B cell (primary cell): ENCODE results near the gene GABPB2. TPM values are rescaled to one million over a fixed set of nuclear protein-coding genes. Genes with fewer than 3 reads are reported as not detected.
A peak's percentile ranks its signal among the peaks of the same experiment; 100 is the strongest.

Experiments
- ATAC-seq: fragments of 200-7000 bp; cut with Tn5 transposase; one replicate; pipeline ENCODE4 v1.10.0; 2021; ENCODE audit warnings: low read depth, mild to moderate bottlenecking, moderate number of reproducible peaks, moderate library complexity
- CTCF ChIA-PET: fragments of 350-600 bp; sonication (Branson Sonifier 250); formaldehyde crosslinking; loops from one replicate; lab custom pipeline; 2021; ENCODE audit warnings: antibody characterized with exemption, inconsistent platforms; lab: Charles Lee
- POLR2A ChIA-PET: fragments of 350-600 bp; sonication (Branson Sonifier 250); formaldehyde crosslinking; loops from one replicate; lab custom pipeline; 2021; ENCODE audit warnings: antibody characterized with exemption; lab: Charles Lee
- DNase-seq: peaks from one replicate; pipeline ENCODE4 v3.0.0; 2013
- H2AFZ ChIP-seq: 2 replicates; pipeline ENCODE4 v1.6.1; 2012; ENCODE audit warnings: mild to moderate bottlenecking, low read depth, low read length; ENCODE audit not compliant: insufficient read depth, poor library complexity, severe bottlenecking
- H3K27ac ChIP-seq, 2 donors: 1 replicate in 1 of 2; 2 replicates in 1 of 2; pipeline ENCODE4 v1.5.1; 2012 to 2013; ENCODE audit warnings: low read length in 2 of 2, mild to moderate bottlenecking in 2 of 2, moderate library complexity in 1 of 2
- H3K27me3 ChIP-seq, 4 experiments: fragments of 200-600 bp in 1 of 4; sonication (generic) in 1 of 4; replicated peaks in 1 of 4; 1 replicate in 2 of 4; 2 replicates in 2 of 4; pipeline versions ENCODE4 v1.6.1 to v1.7.0; 2013 to 2016; ENCODE audit warnings: low read length in 3 of 4, mild to moderate bottlenecking in 2 of 4, mixed read lengths in 1 of 4, moderate library complexity in 1 of 4; ENCODE audit not compliant: insufficient read depth in 4 of 4, control insufficient read depth in 3 of 4; ENCODE audit errors: control extremely low read depth in 1 of 4
- H3K36me3 ChIP-seq, 2 experiments: replicated peaks in 1 of 2; 1 replicate in 1 of 2; 2 replicates in 1 of 2; pipeline versions ENCODE4 v1.6.1 to v1.7.1; 2013; ENCODE audit warnings: low read length in 1 of 2; ENCODE audit not compliant: insufficient read depth in 2 of 2, control insufficient read depth in 1 of 2; ENCODE audit errors: control extremely low read depth in 1 of 2, extremely low read depth in 1 of 2
- H3K4me1 ChIP-seq, 2 donors: fragments of 200-600 bp in 1 of 2; sonication (generic) in 1 of 2; 1 replicate in 1 of 2; 2 replicates in 1 of 2; pipeline versions ENCODE4 v1.5.1 to v1.6.1; 2013 to 2017; ENCODE audit warnings: low read length in 2 of 2; ENCODE audit not compliant: control insufficient read depth in 2 of 2, insufficient read depth in 2 of 2
- H3K4me2 ChIP-seq: replicated peaks from 2 replicates; pipeline ENCODE3; 2012; ENCODE audit warnings: mild to moderate bottlenecking, low read depth, low read length; ENCODE audit not compliant: poor library complexity, severe bottlenecking
- H3K4me3 ChIP-seq, 5 experiments: fragments of 200-600 bp in 1 of 5; sonication (generic) in 1 of 5; 1 replicate in 3 of 5; 2 replicates in 2 of 5; pipeline versions ENCODE4 v1.5.1 to v1.7.0; 2011 to 2016; ENCODE audit warnings: low read length in 4 of 5, mild to moderate bottlenecking in 4 of 5, low read depth in 2 of 5, control low read depth in 1 of 5, moderate library complexity in 1 of 5; ENCODE audit not compliant: insufficient read depth in 1 of 5; ENCODE audit errors: control extremely low read depth in 1 of 5, extremely low read depth in 1 of 5
- H3K79me2 ChIP-seq: fragments of 200-600 bp; sonication (generic); one replicate; pipeline ENCODE4 v1.6.0; 2016; ENCODE audit warnings: low read length; ENCODE audit not compliant: control insufficient read depth, insufficient read depth
- H3K9ac ChIP-seq: fragments of 200-600 bp; sonication (generic); 2 replicates; pipeline ENCODE4 v1.6.1; 2017; ENCODE audit warnings: mild to moderate bottlenecking, low read length, moderate library complexity
- H3K9me3 ChIP-seq, 3 donors: one replicate each; pipeline versions ENCODE4 v1.6.1 to v1.7.1; 2013; ENCODE audit warnings: low read length in 2 of 3; ENCODE audit not compliant: control insufficient read depth in 2 of 3, insufficient read depth in 1 of 3; ENCODE audit errors: control extremely low read depth in 1 of 3
- H4K20me1 ChIP-seq: 2 replicates; pipeline ENCODE4 v1.6.0; 2012; ENCODE audit warnings: mild to moderate bottlenecking, low read length; ENCODE audit not compliant: insufficient read depth, control insufficient read depth, poor library complexity, severe bottlenecking
- H3K27ac Mint-ChIP-seq: one replicate; pipeline ENCODE4 v1.8.0; 2021; ENCODE audit warnings: mixed read lengths
- H3K27me3 Mint-ChIP-seq: one replicate; pipeline ENCODE4 v1.8.0; 2021; ENCODE audit warnings: mixed read lengths
- H3K4me1 Mint-ChIP-seq: one replicate; pipeline ENCODE4 v1.8.0; 2021; ENCODE audit warnings: mixed read lengths
- H3K4me3 Mint-ChIP-seq: one replicate; pipeline ENCODE4 v1.8.0; 2021; ENCODE audit warnings: mixed read lengths
- H3K9me3 Mint-ChIP-seq: one replicate; pipeline ENCODE4 v1.8.0; 2022; ENCODE audit warnings: mixed read lengths; ENCODE audit not compliant: insufficient read depth
- EZH2 ChIP-seq: IDR thresholded peaks from 2 replicates; pipeline ENCODE4 v1.6.1; 2012; ENCODE audit warnings: borderline replicate concordance, low read depth, mild to moderate bottlenecking, moderate library complexity, low read length; ENCODE audit not compliant: insufficient read depth, poor library complexity, severe bottlenecking
- WGBS: methylation state at CpG from one replicate; pipeline ENCODE4 v1.1.5; 2013; ENCODE audit warnings: missing lambda C conversion rate; ENCODE audit not compliant: insufficient coverage; 5-methylcytosine and 5-hydroxymethylcytosine counted together
- intact Hi-C: fragments of 100-400 bp; cut with micrococcal nuclease; formaldehyde crosslinking; loops from one replicate; pipeline ENCODE4 v1.10.0; 2022
- polyA plus RNA-seq: library from polyadenylated mRNA; depleted of rRNA; stranded (reverse); fragments of >200 nt; gene quantifications from 2 replicates; pipeline ENCODE4 v1.2.3, GENCODE V29; 2012
- total RNA-seq, 2 donors: library from RNA; stranded (reverse); fragments of 120-200 nt in 1 of 2; gene quantifications; 1 replicate in 1 of 2; 2 replicates in 1 of 2; pipeline versions ENCODE4 v1.2.3 to v1.2.4, GENCODE V29; 2013 to 2022
- TF ChIP-seq, protein P1 (sequence below): fragments of 200-600 bp; IDR thresholded peaks from one replicate; pipeline ENCODE4 v1.8.0; 2022; ENCODE audit warnings: antibody characterized with exemption, mild to moderate bottlenecking

GABPB2 gene
- total and polyA plus RNA-seq, 2 donors (not counting 1 experiment from before 2014, with no cell fraction given), result 15.1 to 22.4 TPM

GRCh38 chr1:151144474-151145303 lies 74.1 kb downstream of the GABPB2 start:
- Mint-ChIP-seq H3K9me3 (no peaks in the 10 kb centered on the region), H3K27ac (no peak overlapping the region), H3K27me3 (peaks cover 9% of the 10 kb centered on the region), H3K4me1 (peaks cover 23% of the 10 kb centered on the region), H3K4me3 (peak overlapping the region; percentile 55)
- ChIA-PET POLR2A (no interaction called here), CTCF (interaction anchor here (1.0 to 2.4 kb wide), 3 partner anchors 9 to 45 kb away, joined by 3 to 9 read pairs (median 4); no protein-coding TSS in a partner anchor)
- no peak for ATAC-seq
- WGBS, result 83% methylated on average over 3 of the region's 7 CpGs
- H3K4me2 ChIP-seq, result no peak overlapping the region
- no peaks in the 10 kb centered on the region for H4K20me1 ChIP-seq
- peaks cover 15 to 19% of the 10 kb centered on the region in 2 donors for H3K4me1 ChIP-seq
- H3K36me3 ChIP-seq, result no peaks in the 10 kb centered on the region
- TF ChIP-seq, protein P1, sequence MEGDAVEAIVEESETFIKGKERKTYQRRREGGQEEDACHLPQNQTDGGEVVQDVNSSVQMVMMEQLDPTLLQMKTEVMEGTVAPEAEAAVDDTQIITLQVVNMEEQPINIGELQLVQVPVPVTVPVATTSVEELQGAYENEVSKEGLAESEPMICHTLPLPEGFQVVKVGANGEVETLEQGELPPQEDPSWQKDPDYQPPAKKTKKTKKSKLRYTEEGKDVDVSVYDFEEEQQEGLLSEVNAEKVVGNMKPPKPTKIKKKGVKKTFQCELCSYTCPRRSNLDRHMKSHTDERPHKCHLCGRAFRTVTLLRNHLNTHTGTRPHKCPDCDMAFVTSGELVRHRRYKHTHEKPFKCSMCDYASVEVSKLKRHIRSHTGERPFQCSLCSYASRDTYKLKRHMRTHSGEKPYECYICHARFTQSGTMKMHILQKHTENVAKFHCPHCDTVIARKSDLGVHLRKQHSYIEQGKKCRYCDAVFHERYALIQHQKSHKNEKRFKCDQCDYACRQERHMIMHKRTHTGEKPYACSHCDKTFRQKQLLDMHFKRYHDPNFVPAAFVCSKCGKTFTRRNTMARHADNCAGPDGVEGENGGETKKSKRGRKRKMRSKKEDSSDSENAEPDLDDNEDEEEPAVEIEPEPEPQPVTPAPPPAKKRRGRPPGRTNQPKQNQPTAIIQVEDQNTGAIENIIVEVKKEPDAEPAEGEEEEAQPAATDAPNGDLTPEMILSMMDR, result no peak
- no peak for TF ChIP-seq EZH2
- no peak for DNase-seq
- H3K9me3 ChIP-seq, result peaks cover 0 to 8% (median 0%) of the 10 kb centered on the region in 3 donors
- no peak overlapping the region for H2AFZ ChIP-seq
- H3K4me3 ChIP-seq, result no peak overlapping the region
- H3K79me2 ChIP-seq, result no peaks in the 10 kb centered on the region
- peaks cover 0 to 20% (median 8%) of the 10 kb centered on the region in 4 experiments for H3K27me3 ChIP-seq
- intact Hi-C loops, result no loop called here
- H3K27ac ChIP-seq, result no peak overlapping the region
- no peak overlapping the region for H3K9ac ChIP-seq
